Astrocyte of the spinal cord (primary cell): ENCODE measurements around the gene GRID1.

Experiments
- DNase-seq: peaks from one replicate; pipeline ENCODE4 v3.0.0; 2011; ENCODE audit warnings: low read depth, low spot score
- H3K4me3 ChIP-seq: 2 replicates; pipeline ENCODE4 v1.5.1; 2011; ENCODE audit warnings: low read depth, mild to moderate bottlenecking, low read length, moderate library complexity
- CTCF ChIP-seq: IDR thresholded peaks from 2 replicates; pipeline ENCODE4 v1.5.1; 2012; ENCODE audit warnings: low read depth, mild to moderate bottlenecking, low read length, inconsistent platforms
- in situ Hi-C: cut with HindIII; loops from 2 replicates; pipeline ENCODE4 v1.10.0; 2017; ENCODE audit warnings: low sequenced_read_pairs

Gene GRID1

DNA sequence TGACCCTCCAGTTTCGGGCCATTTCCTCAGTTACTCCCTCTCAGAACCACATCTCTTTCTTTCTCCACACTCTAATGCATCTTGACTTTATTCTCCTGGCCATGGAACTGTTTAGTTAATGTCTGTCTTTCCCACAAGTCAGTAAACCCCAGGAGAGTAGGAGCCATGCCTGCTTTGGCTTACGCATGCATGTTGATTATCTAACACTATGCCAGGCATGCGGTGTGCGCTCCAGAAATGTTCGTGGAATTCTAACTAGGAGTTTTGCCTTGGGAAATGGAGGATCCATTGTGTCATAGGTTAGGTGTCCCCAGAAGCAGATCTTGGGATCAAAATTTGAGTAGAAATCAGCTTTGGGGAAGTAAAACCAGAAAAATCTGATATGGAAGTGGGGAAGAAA lies 308.9 kb downstream of the GRID1 start:
- no peak for DNase-seq
- TF ChIP-seq CTCF = no peak
- no peak overlapping the region for H3K4me3 ChIP-seq
- in situ Hi-C loops = no loop called here

DNA sequence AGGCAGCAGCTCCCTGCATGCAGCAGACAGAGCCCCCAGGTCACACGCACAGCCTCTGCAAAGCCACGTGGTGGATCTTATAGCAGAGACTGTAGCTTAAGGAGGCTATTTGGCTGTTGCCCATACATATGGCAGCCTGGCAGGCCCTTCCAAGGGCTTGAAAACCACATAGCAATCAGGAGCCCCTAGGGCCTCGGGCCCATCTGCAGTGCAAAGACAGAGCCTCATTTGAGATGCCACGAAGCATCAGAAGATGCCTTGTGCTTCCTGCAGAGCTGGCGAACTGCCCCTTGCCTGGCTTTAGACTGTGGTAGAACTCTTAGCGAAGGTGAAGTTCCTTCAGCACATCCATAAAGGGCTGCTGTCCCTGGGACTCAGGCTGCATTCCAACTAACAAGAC lies 309.9 kb downstream of the GRID1 start:
- in situ Hi-C loops = no loop called here
- DNase-seq = no peak
- no peak overlapping the region for H3K4me3 ChIP-seq
- TF ChIP-seq CTCF = no peak

DNA sequence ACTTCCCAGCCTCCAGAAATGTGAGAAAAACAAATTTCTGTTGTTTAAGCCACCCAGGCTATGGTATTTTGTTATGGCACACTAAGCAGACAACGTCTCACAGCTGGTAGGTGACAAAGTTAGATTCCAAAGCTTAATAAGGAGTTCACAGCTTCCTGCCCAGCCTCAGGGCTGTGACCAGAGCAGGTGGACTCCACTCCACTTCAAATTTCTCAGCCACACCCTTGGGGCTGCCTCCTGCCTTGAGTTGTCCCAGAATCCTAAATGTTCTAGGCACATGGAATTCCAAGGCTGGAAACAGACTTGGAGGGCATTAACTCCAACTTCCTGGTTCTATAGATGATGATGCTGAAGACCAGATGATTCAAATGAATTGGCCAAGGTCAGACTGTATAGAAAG lies 310.7 kb downstream of the GRID1 start:
- in situ Hi-C loops = no loop called here
- H3K4me3 ChIP-seq = no peak overlapping the region
- no peak for TF ChIP-seq CTCF
- no peak for DNase-seq

- no peak overlapping the region for H3K4me3 ChIP-seq
- in situ Hi-C loops = no loop called here
- no peak for TF ChIP-seq CTCF
- DNase-seq = no peak
These were observed 312.9 kb downstream of the GRID1 start for GRCh38 chr10:86053675-86054074.

DNA sequence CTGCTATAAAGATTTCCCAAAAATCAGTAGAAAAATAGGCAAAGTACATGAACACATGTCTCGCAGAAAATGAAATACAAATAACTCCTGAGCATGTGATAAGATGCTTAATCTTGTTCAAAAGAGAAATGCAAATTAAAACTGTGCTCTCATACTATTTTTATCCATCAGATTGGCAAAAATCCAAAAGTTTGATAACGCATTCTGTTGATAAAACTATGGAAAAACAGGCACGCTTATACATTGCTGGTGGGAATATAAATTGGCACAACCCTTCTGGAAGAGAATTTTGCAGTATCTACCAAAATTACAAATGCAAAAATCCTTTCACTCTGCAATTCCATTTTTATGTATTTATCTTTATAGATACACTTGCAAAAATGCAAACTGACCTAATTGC lies 315.0 kb downstream of the GRID1 start:
- no peak for DNase-seq
- in situ Hi-C loops = no loop called here
- TF ChIP-seq CTCF = no peak
- H3K4me3 ChIP-seq = no peak overlapping the region

- in situ Hi-C loops = no loop called here
- DNase-seq = no peak
- H3K4me3 ChIP-seq = no peak overlapping the region
- TF ChIP-seq CTCF = no peak
These were observed 317.2 kb downstream of the GRID1 start for GRCh38 chr10:86049442-86049841.

DNA sequence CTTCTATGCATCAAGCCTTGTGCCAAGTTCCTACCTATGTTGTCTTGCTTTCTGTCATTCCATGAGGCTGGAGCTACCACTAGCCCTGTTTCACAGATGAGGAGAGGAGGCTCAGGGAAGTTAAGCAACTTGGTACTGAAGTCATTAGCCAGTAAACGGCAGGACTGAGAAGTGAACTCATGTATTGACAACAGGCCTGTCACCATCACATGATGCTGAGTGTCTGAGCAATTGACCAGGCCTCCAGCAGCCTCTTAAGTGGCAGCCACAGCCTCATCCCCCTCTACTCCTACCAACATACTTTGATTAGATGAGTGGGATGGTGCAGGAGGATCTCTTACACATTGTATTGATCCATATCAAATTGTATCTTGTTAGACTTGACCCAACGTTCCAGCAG lies 317.6 kb downstream of the GRID1 start:
- TF ChIP-seq CTCF = no peak
- no peak for DNase-seq
- in situ Hi-C loops = no loop called here
- H3K4me3 ChIP-seq = no peak overlapping the region
